HG03103 (cell line): ENCODE measurements around the gene SLC9A3.

ENCODE experiments used
- ATAC-seq: cut with Tn5 transposase; IDR thresholded peaks from one replicate; pipeline ENCODE4 v1.9.1; 2021; ENCODE audit warnings: low read depth; ENCODE audit not compliant: unreplicated experiment

SLC9A3 gene

GRCh38 chr5:464843-465590 lies 59.2 kb downstream of the SLC9A3 start:
- ATAC-seq: no peak

GRCh38 chr5:464446-464842 lies 59.8 kb downstream of the SLC9A3 start:
- no peak for ATAC-seq

- ATAC-seq: no peak
These were observed 60.3 kb downstream of the SLC9A3 start for GRCh38 chr5:463952-464351.

GRCh38 chr5:463301-463700 lies 60.9 kb downstream of the SLC9A3 start:
- ATAC-seq: no peak

GRCh38 chr5:462051-462481 lies 62.2 kb downstream of the SLC9A3 start:
- no peak for ATAC-seq

- ATAC-seq: no peak
These were observed 64.0 kb downstream of the SLC9A3 start for GRCh38 chr5:460273-460625.

GRCh38 chr5:459562-460272 lies 64.5 kb downstream of the SLC9A3 start:
- no peak for ATAC-seq

- ATAC-seq: no peak
These were observed 65.5 kb downstream of the SLC9A3 start for GRCh38 chr5:458547-459353.

- no peak for ATAC-seq
These were observed 66.9 kb downstream of the SLC9A3 start for GRCh38 chr5:457195-457961.

- no peak for ATAC-seq
These were observed 67.7 kb downstream of the SLC9A3 start for GRCh38 chr5:456351-457194.

- no peak for ATAC-seq
These were observed 68.4 kb downstream of the SLC9A3 start for GRCh38 chr5:455806-456205.

GRCh38 chr5:454936-455335 lies 69.3 kb downstream of the SLC9A3 start:
- ATAC-seq: no peak

- ATAC-seq: no peak
These were observed 70.3 kb downstream of the SLC9A3 start for GRCh38 chr5:453725-454481.

GRCh38 chr5:452978-453710 lies 71.1 kb downstream of the SLC9A3 start:
- no peak for ATAC-seq

- ATAC-seq: no peak
These were observed 72.4 kb downstream of the SLC9A3 start for GRCh38 chr5:451587-452458.

GRCh38 chr5:449151-449550 lies 75.1 kb downstream of the SLC9A3 start:
- no peak for ATAC-seq

- no peak for ATAC-seq
These were observed 75.5 kb downstream of the SLC9A3 start for GRCh38 chr5:448766-449090.
